NCI-H748 (cell line): ENCODE results near the gene SMAD1.

ENCODE experiments used
- DNase-seq: peaks from one replicate; lab custom pipeline; 2025; ENCODE audit not compliant: unreplicated experiment; lab: John Stamatoyannopoulos, UW

SMAD1 gene

DNA sequence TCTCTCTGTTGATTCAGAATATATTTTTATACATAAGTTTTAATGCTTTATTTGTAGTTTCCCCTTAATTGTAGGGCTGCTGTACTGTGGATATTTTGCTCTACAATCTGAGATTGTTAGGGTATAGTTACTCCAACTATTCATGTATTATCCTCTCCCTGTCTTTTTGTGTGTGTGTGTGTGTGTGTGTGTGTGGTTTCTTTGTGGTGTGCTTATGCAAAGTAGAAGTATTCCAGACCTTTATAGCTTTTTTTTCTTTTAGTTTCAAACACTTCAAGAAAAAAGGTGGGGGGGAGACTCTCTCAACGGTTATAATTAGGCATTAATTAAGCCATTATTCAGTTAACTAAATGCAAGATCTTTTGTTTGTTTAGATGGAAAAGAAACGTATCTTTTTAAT, 6.7 kb downstream of the SMAD1 start:
- DNase-seq = no peak

- DNase-seq = no peak
These were observed 7.9 kb downstream of the SMAD1 start for GRCh38 chr4:145489556-145489955.

GRCh38 chr4:145490361-145490760, 8.7 kb downstream of the SMAD1 start:
- DNase-seq = no peak

DNA sequence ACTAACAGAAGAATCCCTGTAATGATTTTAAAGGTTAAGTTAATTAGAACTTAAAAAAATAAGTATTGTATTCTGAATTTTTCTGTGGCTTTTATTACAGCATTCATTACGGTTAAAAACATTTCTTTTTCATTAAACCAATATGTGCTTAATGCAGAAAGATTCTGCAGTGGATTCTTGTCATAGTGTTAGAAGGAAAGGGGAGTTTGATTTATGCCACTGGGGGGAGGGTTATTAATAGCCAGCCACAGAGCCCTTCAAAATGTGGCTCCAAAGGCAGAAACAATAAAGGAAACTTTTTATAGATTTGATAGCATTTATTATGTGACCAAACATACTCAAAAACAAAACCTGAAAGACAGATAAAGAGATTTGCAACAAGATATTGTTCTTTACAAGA, 9.1 kb downstream of the SMAD1 start:
- no peak for DNase-seq

DNA sequence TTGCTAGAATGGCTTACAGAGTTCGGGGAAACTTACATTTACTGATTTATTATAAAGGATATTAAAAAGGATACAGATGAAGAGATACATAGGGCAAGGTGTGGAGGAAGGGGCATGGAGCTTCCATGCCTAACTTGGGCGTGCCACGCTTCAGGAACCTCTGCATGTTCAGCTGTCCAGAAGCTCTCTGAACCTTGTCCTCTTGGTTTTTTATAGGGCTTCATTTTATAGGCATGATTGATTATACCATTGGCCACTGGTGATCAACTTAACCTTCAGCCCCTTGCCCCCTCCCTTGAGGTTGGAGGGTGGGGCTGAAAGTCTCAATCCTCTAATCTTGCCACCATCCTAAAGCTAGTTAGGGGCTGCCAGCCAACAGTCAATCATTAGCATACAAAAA, 10.7 kb downstream of the SMAD1 start:
- no peak for DNase-seq

GRCh38 chr4:145493166-145493565, 11.5 kb downstream of the SMAD1 start:
- no peak for DNase-seq

DNA sequence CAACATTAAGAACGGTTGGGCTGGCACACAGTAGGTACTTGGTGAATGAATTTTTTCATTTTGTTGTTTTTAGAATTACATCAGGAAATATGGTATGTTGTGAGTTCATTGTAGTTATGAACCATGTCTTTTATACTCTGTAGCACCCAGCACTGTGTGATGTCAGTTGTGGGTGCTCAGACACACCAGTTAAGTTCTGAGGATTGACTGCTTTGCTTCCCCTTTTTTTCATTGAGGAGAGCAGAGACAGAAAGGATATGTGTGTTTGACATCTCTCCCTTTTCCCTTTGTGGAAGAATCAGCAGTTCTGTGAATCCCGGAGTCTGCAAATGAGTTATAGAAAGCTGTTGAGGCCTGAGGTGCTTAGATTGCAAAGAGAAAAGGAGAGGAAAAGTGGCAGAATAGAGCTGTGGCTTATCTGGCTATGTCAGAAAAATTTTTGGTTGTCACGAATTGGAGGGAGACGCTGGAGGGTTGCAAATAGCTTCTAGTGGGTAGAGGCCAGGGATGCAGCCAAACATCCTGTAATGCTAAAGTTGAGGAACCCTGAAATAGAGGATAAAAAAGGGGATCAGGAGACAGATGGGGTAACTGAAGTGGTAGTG, 13.1 kb downstream of the SMAD1 start:
- no peak for DNase-seq

- DNase-seq = no peak
These were observed 14.6 kb downstream of the SMAD1 start for GRCh38 chr4:145496292-145496691.

DNA sequence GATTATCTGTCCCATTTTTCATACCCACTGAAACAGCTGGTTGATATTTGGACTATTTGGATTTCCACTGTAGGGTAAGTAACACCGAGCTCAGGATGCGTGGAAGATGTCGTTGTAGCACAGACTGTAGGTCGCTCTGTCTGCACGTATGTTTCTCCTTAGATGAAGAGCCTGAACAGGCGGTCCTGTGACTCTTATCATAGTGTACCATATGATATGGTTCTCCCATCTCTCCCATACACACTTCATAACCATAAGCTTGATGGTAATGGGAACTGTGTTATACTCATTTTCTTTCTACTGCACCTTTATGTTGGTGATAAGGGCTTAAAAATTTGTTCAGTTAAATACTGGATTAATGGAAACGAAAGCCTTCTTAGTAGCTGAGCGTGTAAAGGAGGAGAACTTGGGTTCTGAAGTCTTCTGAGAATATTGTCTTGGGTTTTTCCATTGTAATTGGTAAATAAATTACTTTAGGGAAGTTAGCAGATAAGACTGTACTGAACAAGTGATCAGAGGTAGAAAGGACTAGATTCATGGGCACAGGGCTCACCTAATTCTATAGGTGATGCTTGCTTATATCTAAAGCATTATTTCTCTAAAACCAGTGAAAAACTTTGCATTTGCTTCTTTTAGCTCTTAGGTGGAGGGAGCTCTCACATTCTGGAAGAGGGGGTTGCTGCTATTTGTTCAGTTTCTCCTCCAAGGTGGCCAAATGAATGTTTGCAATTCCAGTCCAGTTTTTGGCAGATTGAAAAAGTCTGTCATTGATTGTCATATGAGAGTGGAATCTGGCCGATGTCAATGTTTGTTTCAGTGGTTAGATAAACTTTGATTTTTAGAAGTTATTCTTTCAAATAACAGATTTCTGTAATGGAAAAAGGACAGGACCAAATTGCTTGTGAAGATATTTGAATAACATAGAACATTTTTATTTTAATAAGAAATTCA, 15.8 kb downstream of the SMAD1 start:
- DNase-seq = no peak

- no peak for DNase-seq
These were observed 16.8 kb downstream of the SMAD1 start for GRCh38 chr4:145498430-145498829.

- DNase-seq = no peak
These were observed 19.5 kb downstream of the SMAD1 start for GRCh38 chr4:145501051-145501660.

DNA sequence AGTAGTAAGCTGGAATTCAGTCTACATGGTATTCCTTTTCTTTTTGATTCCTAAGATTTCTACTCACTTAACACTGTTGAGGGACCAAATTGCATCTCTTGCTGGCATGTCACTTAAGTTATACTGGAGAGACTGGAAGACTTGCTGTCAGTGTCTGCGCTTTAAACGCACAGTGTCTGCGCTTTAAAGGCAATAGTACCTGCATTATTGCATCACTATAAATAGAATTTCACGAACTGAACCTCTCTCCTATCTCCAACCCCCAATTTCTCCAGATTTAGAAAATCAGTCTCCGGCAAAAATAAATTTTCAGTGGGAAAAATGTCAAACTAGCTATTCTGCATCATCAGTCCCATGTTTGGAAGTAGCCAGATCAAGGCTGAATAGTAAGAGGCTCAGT, 21.2 kb downstream of the SMAD1 start:
- no peak for DNase-seq

DNA sequence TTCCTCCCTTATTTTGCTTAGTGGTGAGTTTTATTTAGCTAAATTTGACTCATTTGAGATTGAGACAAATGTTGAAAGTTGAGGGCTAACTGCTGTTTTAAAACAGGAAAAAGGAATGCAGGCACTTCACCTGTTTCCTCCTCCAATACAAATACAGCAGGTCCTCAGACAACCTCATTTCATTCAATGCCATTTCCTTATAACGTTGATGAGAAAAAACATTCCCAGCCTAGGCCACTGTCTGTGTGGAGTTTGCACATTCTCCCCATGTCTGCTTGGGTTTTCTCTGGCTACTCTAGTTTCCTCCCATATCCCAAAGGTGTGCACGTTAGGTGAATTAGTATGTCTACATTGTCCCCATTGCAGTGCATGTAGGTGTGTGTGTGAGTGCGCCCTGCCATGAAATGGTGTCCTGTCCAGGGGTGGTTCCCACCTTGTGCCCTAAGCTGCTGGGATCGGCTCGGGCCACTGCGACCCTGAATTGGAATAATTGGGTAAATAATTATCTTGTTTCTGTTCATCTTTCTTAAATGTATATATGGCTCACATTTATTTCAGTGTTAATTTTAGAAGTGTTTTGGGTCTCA, 21.9 kb downstream of the SMAD1 start:
- no peak for DNase-seq

- no peak for DNase-seq
These were observed 24.3 kb downstream of the SMAD1 start for GRCh38 chr4:145505995-145506394.

- no peak for DNase-seq
These were observed 26.0 kb downstream of the SMAD1 start for GRCh38 chr4:145507636-145508035.

DNA sequence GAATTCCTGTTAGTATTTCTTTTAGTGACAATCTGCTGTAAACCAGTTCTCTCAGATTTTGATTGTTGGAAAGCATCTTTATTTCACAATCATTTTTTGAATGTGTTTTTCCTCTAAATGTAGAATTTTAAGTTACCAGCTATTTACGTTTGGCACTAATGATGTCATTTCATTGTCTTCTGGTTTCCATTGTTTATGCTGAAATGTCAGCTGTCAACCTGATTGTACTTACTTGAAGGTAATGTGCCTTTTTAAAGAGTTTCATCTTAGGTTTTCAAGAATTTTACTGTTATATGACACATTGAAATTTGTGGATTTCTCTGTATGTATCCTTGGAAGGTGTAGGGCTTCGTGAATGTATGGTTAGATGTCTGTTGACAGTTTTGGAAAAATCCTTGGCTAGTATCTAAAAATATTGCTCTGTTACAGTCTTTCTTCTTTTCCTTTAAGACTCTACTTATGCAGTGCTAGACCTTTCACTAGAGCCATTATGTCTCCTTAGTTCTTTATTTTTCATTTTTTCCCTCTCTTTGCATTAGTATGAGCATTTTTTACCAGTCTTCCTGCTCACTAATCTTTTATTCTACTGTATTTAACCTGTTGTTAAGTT, 30.4 kb downstream of the SMAD1 start:
- no peak for DNase-seq

GRCh38 chr4:145513020-145513621, 31.5 kb downstream of the SMAD1 start:
- no peak for DNase-seq

DNA sequence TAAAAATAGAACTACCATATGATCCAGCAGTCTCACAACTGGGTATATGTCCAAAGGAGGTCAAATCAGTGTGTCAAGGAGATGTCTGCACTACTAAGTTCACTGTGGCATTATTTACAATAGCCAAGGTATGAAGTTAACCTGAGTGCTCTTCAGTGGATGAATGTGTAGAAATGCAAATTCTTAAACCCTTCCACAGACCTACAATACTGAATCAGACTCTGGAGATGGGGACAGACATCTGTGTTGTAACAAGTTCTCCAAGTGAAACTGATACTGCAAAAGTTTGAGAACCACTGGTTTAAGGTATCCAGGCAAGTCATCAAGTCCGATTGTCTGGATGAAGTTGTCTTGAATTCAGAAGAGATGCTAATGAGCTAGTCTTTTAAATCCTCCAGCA, 38.5 kb downstream of the SMAD1 start:
- DNase-seq = no peak

GRCh38 chr4:145521282-145521681, 39.6 kb downstream of the SMAD1 start:
- DNase-seq = no peak

DNA sequence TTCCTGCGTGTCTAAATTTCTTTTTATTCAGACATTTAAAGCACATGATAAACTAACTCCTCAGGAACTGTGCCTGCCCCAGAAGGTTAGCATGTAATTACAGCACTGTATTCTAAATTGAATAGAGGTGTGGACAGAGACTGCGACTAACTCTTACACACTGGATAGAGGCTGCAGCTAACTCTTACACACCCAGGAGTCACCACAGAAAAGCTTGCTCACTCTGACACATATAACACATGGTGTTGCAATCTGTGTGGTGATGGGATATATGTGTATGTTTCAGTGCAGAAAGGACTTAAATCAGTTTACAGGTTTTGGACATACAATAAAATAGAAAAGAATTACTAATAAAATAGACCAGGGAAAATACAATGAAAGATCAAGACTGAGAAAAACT, 41.5 kb downstream of the SMAD1 start:
- DNase-seq = no peak

DNA sequence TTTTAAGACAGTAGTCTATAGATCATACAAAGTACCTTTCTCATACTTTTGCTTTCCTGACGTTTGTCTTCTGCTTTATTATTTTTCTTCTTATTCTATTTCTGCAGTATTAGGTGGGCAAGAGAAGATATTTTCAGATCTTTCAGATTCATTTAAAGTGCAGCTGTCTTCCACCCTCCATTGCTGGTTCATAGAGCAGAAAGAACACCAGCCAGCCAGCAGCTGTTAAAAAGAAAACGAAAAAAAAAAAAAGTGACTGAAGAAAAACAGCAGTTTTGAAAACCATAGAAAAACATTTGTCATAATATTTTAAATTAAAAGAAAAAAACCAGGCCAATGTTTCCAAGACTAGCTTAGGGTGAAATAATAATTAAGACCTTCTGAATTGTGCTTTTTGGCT, 42.9 kb downstream of the SMAD1 start:
- DNase-seq = no peak
